Measurements from ENCODE around the gene NRG2. TPM values are rescaled to one million over a fixed set of nuclear protein-coding genes. Genes with fewer than 3 reads are reported as not detected.

Gene NRG2
- total RNA-seq, 1 experiment from 2014 or later = 0.59 TPM

DNA sequence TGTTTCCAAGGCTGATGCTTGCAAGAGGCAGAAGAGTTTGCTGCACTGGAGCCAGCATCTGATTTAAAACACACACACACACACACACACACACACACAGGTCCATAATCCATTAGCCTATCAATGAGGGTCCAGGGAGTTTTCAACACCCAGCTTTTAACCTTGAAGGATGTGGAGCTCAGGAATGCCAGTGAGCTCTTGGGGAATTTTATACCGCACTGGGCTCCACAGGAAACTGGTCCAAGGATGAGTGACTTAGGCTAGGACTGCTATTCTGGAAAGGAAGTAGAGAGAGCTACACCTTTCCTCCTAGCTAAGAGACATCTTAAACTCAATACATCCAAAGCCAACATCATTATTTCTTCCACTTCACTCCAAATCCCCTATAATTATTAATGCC lies 942 bp upstream of the NRG2 start:
- no peaks in the 10 kb centered on the region for H3K36me3 ChIP-seq (ENCODE audit: control insufficient read depth, insufficient read depth, low read length)
- peaks cover 1% of the 10 kb centered on the region for H3K27me3 ChIP-seq (replicated peaks; ENCODE audit: control insufficient read depth, insufficient read depth, low read length)
- Mint-ChIP-seq H3K4me3 (ENCODE audit: unreplicated experiment) (peak overlapping the region; percentile 1), H3K36me3 (ENCODE audit: insufficient read depth, unreplicated experiment) (no peaks in the 10 kb centered on the region), H3K4me1 (ENCODE audit: low read depth, unreplicated experiment) (peaks cover 6% of the 10 kb centered on the region), H3K9me3 (ENCODE audit: unreplicated experiment) (no peaks in the 10 kb centered on the region), H3K27ac (ENCODE audit: unreplicated experiment) (no peak overlapping the region), H3K27me3 (ENCODE audit: insufficient read depth, unreplicated experiment) (peaks cover 23% of the 10 kb centered on the region)
- H3K9me3 ChIP-seq = no peaks in the 10 kb centered on the region
- H3K4me1 ChIP-seq = peaks cover 6% of the 10 kb centered on the region; the same call in 1 of the 2 replicates
- CTCF ChIA-PET = interaction anchor here (0.5 to 1.1 kb wide), 3 partner anchors 10 to 64 kb away, joined by 3 to 4 read pairs (median 3); no protein-coding TSS in a partner anchor
- no peak for TF ChIP-seq CTCF (IDR thresholded peaks at IDR 0.05; ENCODE audit: insufficient read depth in 1 of 2, low read depth in 1 of 2, low read length in 1 of 2, severe bottlenecking in 1 of 2, unreplicated experiment in 1 of 2)
- H3K4me3 ChIP-seq (ENCODE audit: low read depth, low read length) = no peak overlapping the region
- POLR2A ChIA-PET = no interaction called here
- intact Hi-C loops (cut with micrococcal nuclease; ENCODE audit: unreplicated experiment) = loop anchor here (5.0 kb wide), 1 partner anchor 47 kb away; no protein-coding TSS in a partner anchor
- DNase-seq = no peak
- BruUV-seq (replicated peaks) = no TSS peak

- Histone ChIP-seq H3K27me3 (replicated peaks; ENCODE audit: control insufficient read depth, insufficient read depth, low read length) (peaks cover 1% of the 10 kb centered on the region), H3K4me3 (ENCODE audit: low read depth, low read length) (peak overlapping the region; percentile 56), H3K36me3 (ENCODE audit: control insufficient read depth, insufficient read depth, low read length) (no peaks in the 10 kb centered on the region), H3K4me1 (peaks cover 6% of the 10 kb centered on the region; the same call in 1 of the 2 replicates), H3K9me3 (no peaks in the 10 kb centered on the region)
- peak overlapping the region; percentile 69 for H3K4me3 Mint-ChIP-seq (ENCODE audit: unreplicated experiment)
- peak in 1 of 2 experiments; percentile 27 for TF ChIP-seq CTCF (IDR thresholded peaks at IDR 0.05; ENCODE audit: insufficient read depth in 1 of 2, low read depth in 1 of 2, low read length in 1 of 2, severe bottlenecking in 1 of 2, unreplicated experiment in 1 of 2)
- H3K36me3 Mint-ChIP-seq (ENCODE audit: insufficient read depth, unreplicated experiment) = no peaks in the 10 kb centered on the region
- H3K27me3 Mint-ChIP-seq (ENCODE audit: insufficient read depth, unreplicated experiment) = peaks cover 23% of the 10 kb centered on the region
- DNase-seq = peak; percentile 37
- BruUV-seq (replicated peaks) = no TSS peak
- no peak overlapping the region for H3K27ac Mint-ChIP-seq (ENCODE audit: unreplicated experiment)
- intact Hi-C loops (cut with micrococcal nuclease; ENCODE audit: unreplicated experiment) = loop anchor here (1.0 to 5.0 kb wide), 3 partner anchors 21 to 114 kb away; no protein-coding TSS in a partner anchor
- no peaks in the 10 kb centered on the region for H3K9me3 Mint-ChIP-seq (ENCODE audit: unreplicated experiment)
- CTCF ChIA-PET = interaction anchor here (0.5 to 1.1 kb wide), 4 partner anchors 9 to 75 kb away, joined by 3 to 4 read pairs (median 3); no protein-coding TSS in a partner anchor
- POLR2A ChIA-PET = interaction anchor here (0.6 kb wide), 1 partner anchor 64 kb away, joined by 6 read pairs; no protein-coding TSS in a partner anchor
- H3K4me1 Mint-ChIP-seq (ENCODE audit: low read depth, unreplicated experiment) = peaks cover 6% of the 10 kb centered on the region
Observed at GRCh38 chr5:140043508-140043872, 391 bp upstream of the NRG2 start.

DNA sequence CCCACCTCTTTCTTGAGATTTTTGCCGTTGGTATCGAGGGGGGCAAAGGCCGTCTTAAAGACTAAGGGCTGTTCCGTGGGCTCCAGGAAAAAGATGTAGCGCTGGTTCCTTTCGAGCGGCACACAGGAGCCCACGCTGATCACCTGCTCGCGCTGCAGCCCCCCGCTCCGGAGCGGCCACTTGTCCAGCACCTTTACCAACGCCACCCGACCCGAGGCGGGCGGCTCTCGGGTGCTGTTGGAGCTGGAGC lies 781 bp downstream of the NRG2 start:
- no peaks in the 10 kb centered on the region for H3K9me3 ChIP-seq
- POLR2A ChIA-PET = no interaction called here

More for the DNA sequence above, 781 bp downstream of the NRG2 start:
- H3K36me3 ChIP-seq (ENCODE audit: control insufficient read depth, insufficient read depth, low read length) = no peaks in the 10 kb centered on the region
- H3K27me3 Mint-ChIP-seq (ENCODE audit: insufficient read depth, unreplicated experiment) = peaks cover 23% of the 10 kb centered on the region
- CTCF ChIA-PET = interaction anchor here (0.6 kb wide), 1 partner anchor 75 kb away, joined by 3 read pairs; no protein-coding TSS in a partner anchor
- peak overlapping the region; percentile 56 for H3K4me3 ChIP-seq (ENCODE audit: low read depth, low read length)
- H3K4me1 ChIP-seq = peaks cover 6% of the 10 kb centered on the region; the same call in 1 of the 2 replicates
- peaks cover 6% of the 10 kb centered on the region for H3K4me1 Mint-ChIP-seq (ENCODE audit: low read depth, unreplicated experiment)
- BruUV-seq (replicated peaks) = no TSS peak
- intact Hi-C loops (cut with micrococcal nuclease; ENCODE audit: unreplicated experiment) = loop anchor here (2.0 to 5.0 kb wide), 2 partner anchors 20 to 45 kb away; no protein-coding TSS in a partner anchor
- H3K4me3 Mint-ChIP-seq (ENCODE audit: unreplicated experiment) = peak overlapping the region; percentile 69
- H3K27me3 ChIP-seq (replicated peaks; ENCODE audit: control insufficient read depth, insufficient read depth, low read length) = peaks cover 1% of the 10 kb centered on the region
- no peak for TF ChIP-seq CTCF (IDR thresholded peaks at IDR 0.05; ENCODE audit: insufficient read depth in 1 of 2, low read depth in 1 of 2, low read length in 1 of 2, severe bottlenecking in 1 of 2, unreplicated experiment in 1 of 2)
- no peaks in the 10 kb centered on the region for H3K36me3 Mint-ChIP-seq (ENCODE audit: insufficient read depth, unreplicated experiment)
- no peaks in the 10 kb centered on the region for H3K9me3 Mint-ChIP-seq (ENCODE audit: unreplicated experiment)
- no peak for DNase-seq
- H3K27ac Mint-ChIP-seq (ENCODE audit: unreplicated experiment) = no peak overlapping the region

All from Caco-2 (cell line).